HepG2 (cell line): Measurements from ENCODE around the gene PPM1G. TPM values are rescaled to one million over a fixed set of nuclear protein-coding genes. Genes with fewer than 3 reads are reported as not detected.

ENCODE experiments used
- CAMTA2 ChIP-seq: sonication (generic); formaldehyde crosslinking; IDR thresholded peaks from 2 replicates; pipeline ENCODE4 v1.4.0; 2020; ENCODE audit warnings: mild to moderate bottlenecking, missing genetic modification reagents, borderline replicate concordance
- CENPT ChIP-seq: sonication (generic); formaldehyde crosslinking; IDR thresholded peaks from 2 replicates; pipeline ENCODE4 v1.8.0; 2022; ENCODE audit warnings: low read depth, mild to moderate bottlenecking, moderate library complexity, missing genetic modification reagents
- FOXP1 ChIP-seq, 2 experiments: fragments of 450-650 bp in 1 of 2; IDR thresholded peaks; 2 replicates each; pipeline ENCODE4 v1.6.1; 2017 to 2018; ENCODE audit warnings: antibody characterized with exemption in 1 of 2
- HINFP ChIP-seq: sonication (generic); formaldehyde crosslinking; IDR thresholded peaks from 2 replicates; pipeline ENCODE4 v1.4.0; 2020; ENCODE audit warnings: low read depth, mild to moderate bottlenecking, missing genetic modification reagents
- IRF2 ChIP-seq: IDR thresholded peaks from 2 replicates; pipeline ENCODE4 v1.6.1; 2018; ENCODE audit warnings: missing genetic modification reagents, missing compliant biosample characterization
- MAF1 ChIP-seq: sonication (generic); formaldehyde crosslinking; IDR thresholded peaks from 2 replicates; pipeline ENCODE4 v1.5.0; 2020; ENCODE audit warnings: missing genetic modification reagents, borderline replicate concordance
- NR0B2 ChIP-seq: sonication (generic); formaldehyde crosslinking; IDR thresholded peaks from 2 replicates; pipeline ENCODE4 v1.4.0; 2020; ENCODE audit warnings: mild to moderate bottlenecking, missing genetic modification reagents
- REST ChIP-seq, 2 experiments: IDR thresholded peaks; 2 replicates each; pipeline ENCODE4 v1.6.1; 2011 to 2012; ENCODE audit warnings: low read length in 2 of 2, borderline replicate concordance in 1 of 2, low read depth in 1 of 2, mild to moderate bottlenecking in 1 of 2, moderate library complexity in 1 of 2
- SP140L ChIP-seq: sonication (generic); formaldehyde crosslinking; IDR thresholded peaks from 2 replicates; pipeline ENCODE4 v1.4.0; 2020; ENCODE audit warnings: missing genetic modification reagents, borderline replicate concordance
- SRY ChIP-seq: sonication (generic); formaldehyde crosslinking; IDR thresholded peaks from 2 replicates; pipeline ENCODE4 v1.8.0; 2022; ENCODE audit warnings: mild to moderate bottlenecking, missing genetic modification reagents
- ZFY ChIP-seq: sonication (generic); formaldehyde crosslinking; IDR thresholded peaks from 2 replicates; pipeline ENCODE4 v1.4.0; 2020; ENCODE audit warnings: missing genetic modification reagents
- ZHX2 ChIP-seq, 2 experiments: sonication (generic) in 1 of 2; formaldehyde crosslinking in 1 of 2; IDR thresholded peaks; 2 replicates each; pipeline versions ENCODE4 v1.6.1 to v1.9.0; 2014 to 2022; ENCODE audit warnings: antibody characterized with exemption in 1 of 2, borderline replicate concordance in 1 of 2, inconsistent platforms in 1 of 2, low read depth in 1 of 2, missing genetic modification reagents in 1 of 2
- ZNF660 ChIP-seq: sonication (generic); formaldehyde crosslinking; IDR thresholded peaks from 2 replicates; pipeline ENCODE4 v1.5.1; 2020; ENCODE audit warnings: mild to moderate bottlenecking, low read depth, missing genetic modification reagents, borderline replicate concordance
- polyA plus RNA-seq, 8 experiments: library from polyadenylated mRNA; depleted of rRNA in 3 of 8; stranded (reverse) in 7 of 8; unstranded in 1 of 8; fragments of >200 nt; fragmentation: Illumina TruSeq in 4 of 8; extraction: Trizol in 4 of 8; gene quantifications; 2 replicates each; pipeline versions ENCODE4 v1.2.1 to v1.2.3, GENCODE V29; 2011 to 2016; ENCODE audit warnings: low read depth in 4 of 8, missing spikeins in 1 of 8, mixed read lengths in 1 of 8; ENCODE audit not compliant: insufficient read depth in 1 of 8
- total RNA-seq, 5 experiments: library from RNA; depleted of rRNA; stranded (reverse); fragments of >200 nt; fragmentation: Illumina TruSeq; extraction: Trizol; gene quantifications; 2 replicates each; pipeline ENCODE4 v1.2.3, GENCODE V29; 2016; ENCODE audit warnings: low read depth in 1 of 5

PPM1G gene
- total and polyA plus RNA-seq, 2 of the 13 experiments (the other 11 are each of a cell fraction or from before 2014, with no cell fraction given): 58.2 to 213 TPM

- TF ChIP-seq REST (IDR thresholded peaks at IDR 0.05; ENCODE audit: borderline replicate concordance in 1 of 2, low read depth in 1 of 2, low read length in 2 of 2) (peak in 1 of 2 experiments; percentile 54; a peak in 1 of 4 replicates), FOXP1 (IDR thresholded peaks at IDR 0.05) (peak; percentile 66), FOXP1 (CRISPR knock-in tag; IDR thresholded peaks at IDR 0.05) (peak; percentile 70), IRF2 (CRISPR knock-in tag) (peak; percentile 67), CENPT (CRISPR knock-in tag) (no peak), SRY (CRISPR knock-in tag) (peak; percentile 64; the same call in 1 of the 2 replicates), NR0B2 (CRISPR knock-in tag) (peak; percentile 83; the same call in 1 of the 2 replicates), HINFP (CRISPR knock-in tag) (peak; percentile 70; the same call in 1 of the 2 replicates), CAMTA2 (CRISPR knock-in tag) (peak; percentile 94; the same call in 1 of the 2 replicates), ZFY (CRISPR knock-in tag) (peak; percentile 98), ZNF660 (no peak), SP140L (CRISPR knock-in tag) (peak; percentile 33; the same call in 1 of the 2 replicates), MAF1 (peak; percentile 87; the same call in 1 of the 2 replicates), ZHX2 (IDR thresholded peaks at IDR 0.05; ENCODE audit: low read depth) (peak; percentile 94), ZHX2 (CRISPR knock-in tag; IDR thresholded peaks at IDR 0.05; ENCODE audit: borderline replicate concordance) (no peak)
Observed at GRCh38 chr2:27356382-27357181, 52.8 kb downstream of the PPM1G start, which contains the start of gene GTF3C2 (continued).
